Measurements from ENCODE around the gene SMCO4. TPM values are rescaled to one million over a fixed set of nuclear protein-coding genes. Genes with fewer than 3 reads are reported as not detected.

The SMCO4 gene, protein sequence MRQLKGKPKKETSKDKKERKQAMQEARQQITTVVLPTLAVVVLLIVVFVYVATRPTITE
- 29.0 and 32.8 TPM in 2 replicates for polyA plus RNA-seq (2013)

DNA sequence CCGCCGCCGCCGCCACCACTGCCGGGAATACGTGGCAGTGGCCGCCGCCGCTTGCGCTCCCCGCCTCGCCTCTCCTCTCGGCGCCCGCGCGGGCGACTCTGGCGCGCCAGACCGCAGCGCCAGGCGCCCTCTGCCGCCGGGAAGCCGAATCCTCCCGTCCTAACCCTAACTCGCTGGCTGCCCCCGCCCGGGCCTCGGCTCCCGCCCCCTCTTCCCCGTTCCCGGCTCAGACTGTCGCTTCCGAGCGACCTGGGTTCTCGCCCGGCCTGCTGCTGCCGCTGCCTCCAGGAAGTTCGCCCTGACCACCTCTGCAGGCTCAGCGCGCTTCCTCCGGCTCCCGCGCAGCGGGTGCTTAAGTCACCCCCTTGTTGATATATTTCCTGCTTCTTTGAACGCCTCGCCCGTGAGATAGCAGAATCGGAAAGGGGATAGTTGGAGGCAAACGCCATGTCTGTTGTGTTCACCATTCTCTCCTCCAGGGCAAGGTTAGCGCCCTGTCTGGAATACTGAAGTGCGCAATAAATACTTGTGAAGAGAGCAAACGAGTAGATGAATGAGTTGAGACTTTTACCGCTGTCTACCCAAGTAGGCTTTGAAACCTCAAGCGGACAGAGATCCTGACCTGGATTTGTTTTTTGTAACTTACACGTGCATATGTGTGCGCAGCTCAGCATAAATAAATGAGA lies at the start of gene SMCO4:
TSS of gene SMCO4 (minus strand) at position 100 of the 686 bp plus-strand sequence. CDS start 64,202 bp downstream, outside the sequence.
- H3K27me3 ChIP-seq (ENCODE audit: insufficient read depth, low read length): no peaks in the 10 kb centered on the region
- peak; percentile 85 to 92 for DNase-seq
- no CpG with 5 or more reads among the region's 59 CpGs for WGBS (ENCODE audit: extremely low coverage, insufficient coverage, insufficient read length)

GRCh38 chr11:93591247-93591898 lies 48.2 kb upstream of the SMCO4 start:
- Histone ChIP-seq H3K27me3 (ENCODE audit: insufficient read depth, low read length) (no peaks in the 10 kb centered on the region), H3K9me3 (ENCODE audit: insufficient read depth, low read depth, low read length) (no peaks in the 10 kb centered on the region), H4K8ac (ENCODE audit: low read depth, low read length) (no peak overlapping the region), H3K4me1 (ENCODE audit: control insufficient read depth in 1 of 2, insufficient read depth in 2 of 2, low read length in 2 of 2) (no peaks in the 10 kb centered on the region), H4K91ac (ENCODE audit: low read depth, low read length) (no peak overlapping the region), H3K23ac (ENCODE audit: low read length) (no peak overlapping the region), H3K79me1 (ENCODE audit: low read length) (no peaks in the 10 kb centered on the region), H3K36me3 (ENCODE audit: control insufficient read depth in 1 of 2, insufficient read depth in 2 of 2, low read length in 2 of 2) (no peaks in the 10 kb centered on the region), H3K4me3 (ENCODE audit: low read depth, low read length) (no peak overlapping the region), H3K4me2 (ENCODE audit: low read length) (no peak overlapping the region), H2BK5ac (ENCODE audit: low read depth, low read length, poor library complexity) (no peak overlapping the region), H2AK5ac (ENCODE audit: low read length) (no peak overlapping the region), H4K12ac (ENCODE audit: low read depth, low read length) (no peak overlapping the region), H3K9ac (ENCODE audit: low read length) (no peak overlapping the region), H2AFZ (ENCODE audit: insufficient read depth, low read length, poor library complexity) (no peak overlapping the region), H2BK120ac (ENCODE audit: insufficient read depth, low read length, poor library complexity) (no peak overlapping the region), H3K4ac (ENCODE audit: low read depth, low read length) (no peak overlapping the region), H3K18ac (ENCODE audit: low read length) (no peak overlapping the region), H3K14ac (ENCODE audit: low read length) (no peak overlapping the region), H3K79me2 (ENCODE audit: control insufficient read depth, insufficient read depth, low read length, poor library complexity) (no peaks in the 10 kb centered on the region), H3K27ac (ENCODE audit: low read depth, low read length) (no peak overlapping the region), H2BK12ac (ENCODE audit: low read length) (no peak overlapping the region)
- WGBS (ENCODE audit: extremely low coverage, insufficient coverage, insufficient read length): no CpG with 5 or more reads among the region's 6 CpGs
- DNase-seq: peak; percentile 27 to 40

More for the DNA sequence above, at the start of gene SMCO4:
- H3K4me2 ChIP-seq (ENCODE audit: low read length): peak within 1 kb of the TSS; percentile 70
- H3K14ac ChIP-seq (ENCODE audit: low read length): peak within 1 kb of the TSS; percentile 95
- peak within 1 kb of the TSS; percentile 91 for H4K8ac ChIP-seq (ENCODE audit: low read depth, low read length)
- H3K4me3 ChIP-seq (ENCODE audit: low read depth, low read length): peak within 1 kb of the TSS; percentile 88
- H3K18ac ChIP-seq (ENCODE audit: low read length): peak within 1 kb of the TSS; percentile 98
- H2BK120ac ChIP-seq (ENCODE audit: insufficient read depth, low read length, poor library complexity): peak within 1 kb of the TSS; percentile 92
- H3K9me3 ChIP-seq (ENCODE audit: insufficient read depth, low read depth, low read length): no peaks in the 10 kb centered on the region
- H2AFZ ChIP-seq (ENCODE audit: insufficient read depth, low read length, poor library complexity): peak within 1 kb of the TSS; percentile 97
- H3K79me2 ChIP-seq (ENCODE audit: control insufficient read depth, insufficient read depth, low read length, poor library complexity): peaks cover 6% of the 10 kb centered on the region
- peaks cover 14% of the 10 kb centered on the region for H3K79me1 ChIP-seq (ENCODE audit: low read length)
- no peak within 1 kb of the TSS for H3K23ac ChIP-seq (ENCODE audit: low read length)
- H4K12ac ChIP-seq (ENCODE audit: low read depth, low read length): peak within 1 kb of the TSS; percentile 93
- peak within 1 kb of the TSS; percentile 54 for H2BK12ac ChIP-seq (ENCODE audit: low read length)
- H3K36me3 ChIP-seq (ENCODE audit: control insufficient read depth in 1 of 2, insufficient read depth in 2 of 2, low read length in 2 of 2): no peaks in the 10 kb centered on the region
- peak within 1 kb of the TSS; percentile 64 for H3K9ac ChIP-seq (ENCODE audit: low read length)
- H4K91ac ChIP-seq (ENCODE audit: low read depth, low read length): peak within 1 kb of the TSS; percentile 94
- peaks cover 13 to 14% of the 10 kb centered on the region in 2 experiments for H3K4me1 ChIP-seq (ENCODE audit: control insufficient read depth in 1 of 2, insufficient read depth in 2 of 2, low read length in 2 of 2)
- H2AK5ac ChIP-seq (ENCODE audit: low read length): peak within 1 kb of the TSS; percentile 39
- peak within 1 kb of the TSS; percentile 94 for H3K4ac ChIP-seq (ENCODE audit: low read depth, low read length)
- H2BK5ac ChIP-seq (ENCODE audit: low read depth, low read length, poor library complexity): peak within 1 kb of the TSS; percentile 73
- peak within 1 kb of the TSS; percentile 37 for H3K27ac ChIP-seq (ENCODE audit: low read depth, low read length)

GRCh38 chr11:93589347-93589746 lies 46.2 kb upstream of the SMCO4 start:
- H3K79me2 ChIP-seq (ENCODE audit: control insufficient read depth, insufficient read depth, low read length, poor library complexity): no peaks in the 10 kb centered on the region
- no peak overlapping the region for H3K4ac ChIP-seq (ENCODE audit: low read depth, low read length)
- no peak overlapping the region for H2BK12ac ChIP-seq (ENCODE audit: low read length)
- H2BK5ac ChIP-seq (ENCODE audit: low read depth, low read length, poor library complexity): no peak overlapping the region
- H3K4me1 ChIP-seq (ENCODE audit: control insufficient read depth in 1 of 2, insufficient read depth in 2 of 2, low read length in 2 of 2): no peaks in the 10 kb centered on the region
- H3K18ac ChIP-seq (ENCODE audit: low read length): no peak overlapping the region
- H4K8ac ChIP-seq (ENCODE audit: low read depth, low read length): no peak overlapping the region
- H3K23ac ChIP-seq (ENCODE audit: low read length): no peak overlapping the region
- H4K91ac ChIP-seq (ENCODE audit: low read depth, low read length): no peak overlapping the region
- no peak overlapping the region for H2AK5ac ChIP-seq (ENCODE audit: low read length)
- no peak overlapping the region for H3K9ac ChIP-seq (ENCODE audit: low read length)
- H3K4me2 ChIP-seq (ENCODE audit: low read length): no peak overlapping the region
- no peak overlapping the region for H2BK120ac ChIP-seq (ENCODE audit: insufficient read depth, low read length, poor library complexity)
- no peaks in the 10 kb centered on the region for H3K79me1 ChIP-seq (ENCODE audit: low read length)
- H3K36me3 ChIP-seq (ENCODE audit: control insufficient read depth in 1 of 2, insufficient read depth in 2 of 2, low read length in 2 of 2): no peaks in the 10 kb centered on the region
- no peaks in the 10 kb centered on the region for H3K27me3 ChIP-seq (ENCODE audit: insufficient read depth, low read length)
- H2AFZ ChIP-seq (ENCODE audit: insufficient read depth, low read length, poor library complexity): no peak overlapping the region
- H3K14ac ChIP-seq (ENCODE audit: low read length): no peak overlapping the region
- H3K27ac ChIP-seq (ENCODE audit: low read depth, low read length): no peak overlapping the region
- no CpG with 5 or more reads among the region's 1 CpG for WGBS (ENCODE audit: extremely low coverage, insufficient coverage, insufficient read length)
- no peaks in the 10 kb centered on the region for H3K9me3 ChIP-seq (ENCODE audit: insufficient read depth, low read depth, low read length)
- H4K12ac ChIP-seq (ENCODE audit: low read depth, low read length): no peak overlapping the region
- no peak overlapping the region for H3K4me3 ChIP-seq (ENCODE audit: low read depth, low read length)
- no peak for DNase-seq

GRCh38 chr11:93587858-93588581 lies 44.8 kb upstream of the SMCO4 start:
- no CpG with 5 or more reads among the region's 8 CpGs for WGBS (ENCODE audit: extremely low coverage, insufficient coverage, insufficient read length)
- no peak overlapping the region for H3K4me2 ChIP-seq (ENCODE audit: low read length)
- DNase-seq: peak in 1 of 2 donors; percentile 62
- no peak overlapping the region for H4K8ac ChIP-seq (ENCODE audit: low read depth, low read length)
- H3K4me3 ChIP-seq (ENCODE audit: low read depth, low read length): no peak overlapping the region
- H3K79me1 ChIP-seq (ENCODE audit: low read length): no peaks in the 10 kb centered on the region
- no peaks in the 10 kb centered on the region for H3K9me3 ChIP-seq (ENCODE audit: insufficient read depth, low read depth, low read length)
- H3K79me2 ChIP-seq (ENCODE audit: control insufficient read depth, insufficient read depth, low read length, poor library complexity): no peaks in the 10 kb centered on the region
- H3K23ac ChIP-seq (ENCODE audit: low read length): no peak overlapping the region
- H4K12ac ChIP-seq (ENCODE audit: low read depth, low read length): no peak overlapping the region
- H3K36me3 ChIP-seq (ENCODE audit: control insufficient read depth in 1 of 2, insufficient read depth in 2 of 2, low read length in 2 of 2): no peaks in the 10 kb centered on the region
- no peaks in the 10 kb centered on the region for H3K27me3 ChIP-seq (ENCODE audit: insufficient read depth, low read length)
- no peak overlapping the region for H2BK12ac ChIP-seq (ENCODE audit: low read length)
- H4K91ac ChIP-seq (ENCODE audit: low read depth, low read length): no peak overlapping the region
- H3K27ac ChIP-seq (ENCODE audit: low read depth, low read length): no peak overlapping the region
- no peak overlapping the region for H3K14ac ChIP-seq (ENCODE audit: low read length)
- no peak overlapping the region for H2AK5ac ChIP-seq (ENCODE audit: low read length)
- no peak overlapping the region for H3K4ac ChIP-seq (ENCODE audit: low read depth, low read length)
- no peak overlapping the region for H2BK120ac ChIP-seq (ENCODE audit: insufficient read depth, low read length, poor library complexity)
- no peaks in the 10 kb centered on the region for H3K4me1 ChIP-seq (ENCODE audit: control insufficient read depth in 1 of 2, insufficient read depth in 2 of 2, low read length in 2 of 2)
- H3K18ac ChIP-seq (ENCODE audit: low read length): no peak overlapping the region
- no peak overlapping the region for H2AFZ ChIP-seq (ENCODE audit: insufficient read depth, low read length, poor library complexity)
- H2BK5ac ChIP-seq (ENCODE audit: low read depth, low read length, poor library complexity): no peak overlapping the region
- no peak overlapping the region for H3K9ac ChIP-seq (ENCODE audit: low read length)

All from trophoblast cell (in vitro differentiated cells and primary cell).